DMS 273 (cell line): ENCODE measurements around the gene DYSF.

Source experiments
- DNase-seq: peaks from one replicate; lab custom pipeline; 2025; ENCODE audit not compliant: unreplicated experiment; lab: John Stamatoyannopoulos, UW

Gene DYSF

GRCh38 chr2:71597756-71598155, 144.4 kb downstream of the DYSF start:
- DNase-seq, result no peak

GRCh38 chr2:71598526-71598925, 145.2 kb downstream of the DYSF start:
- DNase-seq, result no peak

- DNase-seq, result peak; percentile 24
Observed at GRCh38 chr2:71599038-71599437, 145.7 kb downstream of the DYSF start.

DNA sequence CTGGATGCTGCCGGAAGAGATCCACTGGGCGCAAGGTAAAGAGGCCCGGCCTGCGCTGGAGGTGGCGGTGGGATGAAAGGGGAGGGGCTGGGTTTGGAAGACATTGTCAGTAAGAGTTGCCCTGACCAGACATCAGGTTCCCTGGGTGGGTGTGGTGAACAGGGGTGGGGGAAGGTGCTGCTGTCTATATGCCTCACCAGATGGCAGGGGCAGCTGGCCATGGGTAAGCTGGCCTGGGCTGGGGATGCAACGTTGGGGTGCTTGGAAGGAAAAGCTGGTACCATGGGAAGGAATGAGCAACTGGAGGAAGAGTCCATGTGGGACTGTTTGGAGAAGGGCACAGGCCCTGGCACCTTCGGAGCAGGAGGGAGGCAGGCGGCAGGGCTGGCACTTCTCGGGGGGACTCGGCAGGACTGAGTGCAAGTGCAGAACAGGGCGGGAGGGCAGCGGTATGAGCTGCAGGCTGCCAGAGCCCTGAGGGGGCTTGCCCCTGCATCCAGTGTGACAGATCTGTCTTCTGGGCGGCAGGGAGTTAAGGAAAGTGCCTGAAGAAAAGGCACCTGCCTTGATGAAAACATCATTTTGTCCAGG, 146.4 kb downstream of the DYSF start:
- DNase-seq, result peak; percentile 78

- peak; percentile 46 for DNase-seq
Observed at GRCh38 chr2:71600555-71600954, 147.2 kb downstream of the DYSF start.

DNA sequence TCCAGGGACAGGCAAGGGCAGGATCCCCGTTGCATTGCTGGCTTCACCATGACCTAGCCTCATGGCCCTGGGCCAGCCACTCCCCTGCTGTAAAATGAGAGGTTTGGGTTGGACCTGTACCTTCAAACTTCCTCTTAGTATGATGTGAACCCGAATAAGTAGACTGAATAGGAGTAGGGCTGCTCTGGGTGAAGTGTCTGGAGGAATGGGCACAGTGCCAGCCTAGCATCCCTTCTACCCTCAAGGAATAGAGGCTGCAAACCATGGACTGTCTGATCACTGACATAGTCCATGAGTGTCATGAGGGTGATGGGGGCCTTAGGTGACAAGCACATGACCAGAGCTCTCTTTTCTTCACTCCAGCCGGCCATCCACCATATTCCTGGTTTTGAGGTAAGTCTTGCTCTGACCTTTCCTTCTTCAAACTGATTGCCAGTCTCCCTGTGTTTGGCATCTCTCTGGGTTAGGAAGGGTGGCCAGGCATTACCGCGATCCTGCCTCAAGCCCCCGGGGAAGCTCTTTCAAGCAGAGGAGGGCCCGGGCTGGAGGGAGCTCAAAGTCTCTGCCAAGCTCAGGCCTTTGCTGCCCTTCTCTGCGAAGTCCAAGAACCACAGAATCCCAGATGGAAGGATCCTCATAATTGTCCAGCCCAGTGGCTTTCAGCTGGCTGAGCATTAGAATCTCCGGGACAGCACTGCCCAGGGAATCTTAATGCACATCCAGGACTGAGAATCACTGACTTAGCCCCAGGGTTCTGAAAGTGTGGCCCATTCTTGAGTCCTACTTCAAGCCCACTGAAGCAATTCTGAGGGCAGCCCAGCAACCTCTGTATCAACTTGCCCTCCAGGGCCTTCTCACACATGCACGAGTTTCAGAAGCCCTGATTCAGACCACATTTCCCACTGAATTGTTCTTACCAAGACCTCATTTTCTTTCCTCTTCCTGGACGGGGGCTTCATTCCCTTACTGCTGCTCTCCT, 148.1 kb downstream of the DYSF start:
- no peak for DNase-seq

DNA sequence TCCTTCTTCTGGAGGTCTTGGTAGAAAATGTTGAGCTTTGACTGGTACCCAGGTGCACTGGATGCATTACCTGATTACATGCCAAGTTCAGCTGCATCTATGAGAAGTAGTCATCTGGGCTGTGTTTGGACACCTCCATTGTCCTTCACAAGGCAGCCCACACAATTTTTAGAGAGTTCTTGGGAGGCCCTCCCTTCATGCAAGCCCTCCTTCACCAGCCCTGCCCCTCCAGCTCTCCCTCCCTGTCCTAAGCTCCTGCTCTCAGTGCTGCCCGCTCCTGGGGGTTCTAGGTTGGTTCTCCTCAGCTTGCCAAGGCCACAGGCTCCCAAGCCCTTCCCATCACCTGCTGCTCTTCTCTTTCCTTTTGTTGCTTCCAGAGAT, 148.7 kb downstream of the DYSF start:
- DNase-seq, result no peak

DNA sequence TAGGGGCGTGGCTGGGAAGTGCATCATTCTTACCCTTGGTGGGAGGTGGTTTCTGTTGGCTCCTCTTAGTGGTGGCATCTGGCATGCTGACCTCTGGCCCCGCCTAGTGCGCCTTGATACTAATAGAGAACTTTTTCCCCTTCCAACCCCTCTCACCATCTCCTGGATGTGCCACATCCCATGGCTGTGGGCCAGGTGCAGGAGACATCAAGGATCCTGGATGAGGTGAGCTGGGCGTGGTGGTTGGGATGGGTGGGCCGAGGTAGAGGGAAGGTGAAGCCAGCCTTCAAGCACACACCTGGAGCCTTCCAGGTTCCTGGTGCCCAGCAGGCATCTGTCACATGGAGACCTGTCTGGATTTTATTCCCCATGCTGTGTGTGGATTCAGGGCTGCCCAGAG, 149.2 kb downstream of the DYSF start:
- no peak for DNase-seq

- DNase-seq, result no peak
Observed at GRCh38 chr2:71603311-71603811, 150.0 kb downstream of the DYSF start.

DNA sequence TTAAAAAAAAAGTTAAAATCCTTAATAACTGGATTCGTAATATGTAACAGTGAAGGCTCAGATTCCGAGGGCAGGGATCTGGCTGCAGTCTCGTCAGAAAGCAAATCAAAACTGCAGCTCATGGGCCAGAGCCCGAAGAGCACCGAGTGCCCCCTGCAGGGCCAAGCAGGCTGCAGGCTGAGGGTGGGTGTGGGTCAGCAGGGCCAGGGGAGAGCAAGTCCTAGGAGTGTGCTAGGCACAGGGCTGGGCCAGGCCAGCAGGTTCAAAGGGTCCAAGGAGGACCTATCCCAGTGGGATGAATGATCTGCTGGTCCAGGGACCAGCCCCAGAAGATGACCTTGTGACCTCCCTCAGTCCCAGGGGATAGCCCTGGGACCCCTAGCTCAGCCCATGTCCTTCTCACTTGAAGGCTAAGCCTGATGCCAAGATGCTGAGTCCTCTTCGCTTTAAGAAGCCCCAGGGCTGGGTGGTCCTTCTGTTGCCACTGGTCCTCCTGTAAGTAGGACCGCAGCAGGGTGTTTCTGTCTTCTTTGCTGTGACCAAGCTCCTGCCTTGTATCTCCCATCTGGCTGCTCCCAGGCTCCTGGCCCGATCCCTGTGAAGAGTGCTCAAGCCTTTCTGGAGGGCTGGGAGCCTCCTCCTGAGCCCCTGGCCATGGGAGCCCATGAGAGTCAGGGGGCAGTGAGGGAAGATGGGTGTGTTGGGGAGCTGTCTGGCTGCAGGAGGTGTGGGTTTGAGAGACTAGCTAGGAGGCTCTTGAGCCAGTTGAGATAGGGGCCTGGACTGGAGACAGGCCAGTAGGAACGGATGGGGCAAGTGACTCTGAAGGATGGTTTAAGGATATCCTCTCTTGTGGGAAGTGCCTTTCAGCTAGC, 150.7 kb downstream of the DYSF start:
- DNase-seq, result no peak

GRCh38 chr2:71604726-71605120, 151.4 kb downstream of the DYSF start:
- no peak for DNase-seq

DNA sequence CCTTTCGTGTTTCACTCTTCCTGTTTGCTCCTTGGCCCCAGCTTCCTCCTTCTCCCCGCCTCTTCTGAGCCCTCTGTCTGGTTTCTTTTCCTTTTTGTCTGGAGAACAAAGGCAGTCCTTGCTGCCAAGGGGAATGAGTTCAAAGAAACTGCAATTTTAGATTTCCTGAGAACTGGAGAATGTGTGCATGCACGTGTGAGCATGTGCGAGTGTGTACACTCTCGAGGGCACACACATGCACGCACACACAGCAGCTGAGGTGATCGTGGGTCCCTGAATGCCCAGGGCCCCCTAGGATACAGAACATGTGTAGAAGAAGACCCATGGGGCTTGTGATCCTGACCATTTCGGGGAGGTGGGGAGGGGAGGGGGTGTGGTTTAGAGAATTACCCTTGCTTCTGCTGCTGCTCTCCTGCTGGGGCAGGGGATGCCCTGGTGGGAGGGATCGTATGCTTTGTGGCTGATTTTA, 151.8 kb downstream of the DYSF start:
- DNase-seq, result no peak

GRCh38 chr2:71605781-71606241, 152.4 kb downstream of the DYSF start:
- no peak for DNase-seq

DNA sequence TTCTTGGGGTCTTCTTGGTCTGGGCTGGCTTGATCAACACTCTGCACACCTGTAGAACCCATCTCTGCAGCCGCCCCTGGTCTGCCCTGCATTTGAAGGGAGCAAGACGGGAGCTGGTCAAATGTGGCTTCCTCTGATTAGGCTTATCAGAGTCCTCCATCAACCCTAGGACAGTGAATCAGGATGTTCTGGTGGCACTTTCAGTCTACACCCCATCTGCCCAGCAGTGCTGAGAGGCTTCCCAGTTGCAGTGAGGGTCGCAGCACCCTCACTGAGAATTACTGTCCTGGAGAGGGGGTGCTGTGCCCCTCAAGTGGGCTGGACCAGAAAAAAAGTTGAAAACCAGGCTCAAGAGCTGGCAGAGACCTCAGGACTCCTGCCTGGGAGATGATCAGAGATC, 152.9 kb downstream of the DYSF start:
- no peak for DNase-seq

GRCh38 chr2:71607151-71607889, 154.0 kb downstream of the DYSF start:
- DNase-seq, result no peak

- no peak for DNase-seq
Observed at GRCh38 chr2:71608034-71608433, 154.7 kb downstream of the DYSF start.

GRCh38 chr2:71608441-71608840, 155.1 kb downstream of the DYSF start:
- no peak for DNase-seq

GRCh38 chr2:71609029-71609428, 155.7 kb downstream of the DYSF start:
- no peak for DNase-seq

- DNase-seq, result no peak
Observed at GRCh38 chr2:71609441-71609840, 156.1 kb downstream of the DYSF start.

DNA sequence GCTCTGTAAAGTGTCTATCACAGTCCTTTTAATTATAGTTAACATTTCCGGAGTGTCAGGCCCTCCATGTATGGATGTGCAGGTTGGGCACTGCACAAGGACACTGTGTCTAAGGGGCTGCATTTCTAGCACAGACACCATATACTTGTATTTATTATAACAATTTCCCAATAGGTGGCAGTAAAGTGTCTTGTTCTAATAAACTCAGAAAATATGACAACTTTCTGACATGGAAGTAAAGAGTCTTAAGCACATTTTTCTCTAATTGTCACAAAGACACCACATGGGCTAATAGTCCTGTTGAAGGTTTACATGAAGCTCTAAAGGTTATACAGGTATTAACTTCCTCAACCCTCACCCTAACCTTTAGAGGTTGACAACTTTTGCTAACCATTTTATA, 156.6 kb downstream of the DYSF start:
- DNase-seq, result peak; percentile 72
